Subcutaneous abdominal adipose tissue (tissue), 5 donors: ENCODE measurements around the gene SPRED2.

Source experiments
- H3K27ac ChIP-seq: one replicate; pipeline ENCODE4 v1.7.0; 2013; ENCODE audit warnings: low read depth, mild to moderate bottlenecking, inconsistent platforms, low read length, moderate library complexity
- H3K27me3 ChIP-seq, 5 donors: one replicate each; pipeline ENCODE4 v1.7.0; 2013; ENCODE audit warnings: low read length in 5 of 5, inconsistent platforms in 1 of 5; ENCODE audit not compliant: control insufficient read depth in 5 of 5, insufficient read depth in 4 of 5
- H3K36me3 ChIP-seq, 5 donors: one replicate each; pipeline ENCODE4 v1.7.0; 2013; ENCODE audit warnings: low read length in 5 of 5; ENCODE audit not compliant: control insufficient read depth in 5 of 5, insufficient read depth in 5 of 5
- H3K4me1 ChIP-seq, 5 donors: one replicate each; pipeline ENCODE4 v1.7.0; 2013; ENCODE audit warnings: low read length in 5 of 5, mild to moderate bottlenecking in 3 of 5, moderate library complexity in 1 of 5; ENCODE audit not compliant: control insufficient read depth in 5 of 5, insufficient read depth in 5 of 5
- H3K4me3 ChIP-seq, 5 donors: one replicate each; pipeline ENCODE4 v1.7.0; 2013; ENCODE audit warnings: low read length in 5 of 5, low read depth in 1 of 5
- H3K9ac ChIP-seq, 5 donors: one replicate each; pipeline ENCODE4 v1.7.0; 2013; ENCODE audit warnings: low read length in 5 of 5, mild to moderate bottlenecking in 4 of 5, moderate library complexity in 3 of 5
- H3K9me3 ChIP-seq, 5 donors: one replicate each; pipeline ENCODE4 v1.7.0; 2013; ENCODE audit warnings: low read length in 5 of 5; ENCODE audit not compliant: control insufficient read depth in 5 of 5
- donor health status: healthy.
- donor health status: healthy.
- donor health status: healthy.
- donor health status: healthy.
- donor health status: healthy.

Gene SPRED2

GRCh38 chr2:65432227-65433190 is at the start of gene SPRED2:
Gene SPRED2, minus strand, starts transcription at chr2:65432599. Its CDS starts 612 bp downstream, at chr2:65431987.
- H3K9ac ChIP-seq = peak within 1 kb of the TSS in 4 of 5 donors; percentile 72 to 85 (median 75)
- H3K4me3 ChIP-seq = peak within 1 kb of the TSS; percentile 76 to 94 (median 77)
- no peaks in the 10 kb centered on the region for H3K9me3 ChIP-seq
- no peaks in the 10 kb centered on the region for H3K27me3 ChIP-seq
- H3K36me3 ChIP-seq = no peaks in the 10 kb centered on the region
- peak within 1 kb of the TSS; percentile 90 for H3K27ac ChIP-seq
- H3K4me1 ChIP-seq = peaks cover 0 to 49% (median 35%) of the 10 kb centered on the region in 5 donors

- no peaks in the 10 kb centered on the region for H3K9me3 ChIP-seq
- H3K4me3 ChIP-seq = no peak overlapping the region
- peaks cover 0 to 11% (median 0%) of the 10 kb centered on the region in 5 donors for H3K4me1 ChIP-seq
- H3K27me3 ChIP-seq = no peaks in the 10 kb centered on the region
- no peak overlapping the region for H3K27ac ChIP-seq
- no peak overlapping the region for H3K9ac ChIP-seq
- no peaks in the 10 kb centered on the region for H3K36me3 ChIP-seq
These were observed 49.6 kb upstream of the SPRED2 start for GRCh38 chr2:65481961-65482360.

- peaks cover 0 to 11% (median 0%) of the 10 kb centered on the region in 5 donors for H3K4me1 ChIP-seq
- H3K27ac ChIP-seq = no peak overlapping the region
- no peaks in the 10 kb centered on the region for H3K36me3 ChIP-seq
- H3K27me3 ChIP-seq = no peaks in the 10 kb centered on the region
- H3K4me3 ChIP-seq = no peak overlapping the region
- H3K9me3 ChIP-seq = peaks cover 0 to 6% (median 5%) of the 10 kb centered on the region in 5 donors
- no peak overlapping the region for H3K9ac ChIP-seq
These were observed 47.1 kb upstream of the SPRED2 start for GRCh38 chr2:65479524-65479923.

GRCh38 chr2:65478498-65479135 is 46.2 kb upstream of the SPRED2 start:
- Histone ChIP-seq H3K36me3 (no peaks in the 10 kb centered on the region), H3K9me3 (peaks cover 0 to 6% (median 5%) of the 10 kb centered on the region in 5 donors), H3K4me3 (no peak overlapping the region), H3K9ac (no peak overlapping the region), H3K27me3 (no peaks in the 10 kb centered on the region), H3K27ac (no peak overlapping the region), H3K4me1 (peaks cover 0 to 11% (median 2%) of the 10 kb centered on the region in 5 donors)

GRCh38 chr2:65477590-65477989 is 45.2 kb upstream of the SPRED2 start:
- no peaks in the 10 kb centered on the region for H3K27me3 ChIP-seq
- no peaks in the 10 kb centered on the region for H3K36me3 ChIP-seq
- H3K4me1 ChIP-seq = peaks cover 0 to 11% (median 2%) of the 10 kb centered on the region in 5 donors
- no peak overlapping the region for H3K27ac ChIP-seq
- no peak overlapping the region for H3K4me3 ChIP-seq
- H3K9ac ChIP-seq = no peak overlapping the region
- peaks cover 0 to 6% (median 5%) of the 10 kb centered on the region in 5 donors for H3K9me3 ChIP-seq

- Histone ChIP-seq H3K36me3 (no peaks in the 10 kb centered on the region), H3K4me3 (no peak overlapping the region), H3K27me3 (no peaks in the 10 kb centered on the region), H3K4me1 (peaks cover 0 to 11% (median 2%) of the 10 kb centered on the region in 5 donors), H3K9me3 (peaks cover 0 to 6% (median 5%) of the 10 kb centered on the region in 5 donors), H3K27ac (no peak overlapping the region), H3K9ac (no peak overlapping the region)
These were observed 44.4 kb upstream of the SPRED2 start for GRCh38 chr2:65476778-65477177.

- Histone ChIP-seq H3K9ac (no peak overlapping the region), H3K36me3 (no peaks in the 10 kb centered on the region), H3K27me3 (no peaks in the 10 kb centered on the region), H3K27ac (no peak overlapping the region), H3K9me3 (peaks cover 0 to 6% (median 5%) of the 10 kb centered on the region in 5 donors), H3K4me3 (no peak overlapping the region), H3K4me1 (peaks cover 0 to 11% (median 2%) of the 10 kb centered on the region in 5 donors)
These were observed 42.6 kb upstream of the SPRED2 start for GRCh38 chr2:65475000-65475399.

- no peaks in the 10 kb centered on the region for H3K36me3 ChIP-seq
- no peak overlapping the region for H3K4me3 ChIP-seq
- H3K9me3 ChIP-seq = peaks cover 0 to 6% (median 5%) of the 10 kb centered on the region in 5 donors
- H3K4me1 ChIP-seq = peaks cover 0 to 2% (median 0%) of the 10 kb centered on the region in 5 donors
- no peak overlapping the region for H3K27ac ChIP-seq
- H3K27me3 ChIP-seq = no peaks in the 10 kb centered on the region
- H3K9ac ChIP-seq = no peak overlapping the region
These were observed 40.6 kb upstream of the SPRED2 start for GRCh38 chr2:65473045-65473444.

- Histone ChIP-seq H3K9me3 (peaks cover 0 to 6% (median 5%) of the 10 kb centered on the region in 5 donors), H3K4me1 (peaks cover 0 to 2% (median 0%) of the 10 kb centered on the region in 5 donors), H3K36me3 (no peaks in the 10 kb centered on the region), H3K27me3 (no peaks in the 10 kb centered on the region), H3K9ac (no peak overlapping the region), H3K27ac (no peak overlapping the region), H3K4me3 (no peak overlapping the region)
These were observed 39.0 kb upstream of the SPRED2 start for GRCh38 chr2:65471409-65471808.

- no peak overlapping the region for H3K4me3 ChIP-seq
- no peak overlapping the region for H3K9ac ChIP-seq
- peaks cover 0 to 14% (median 5%) of the 10 kb centered on the region in 5 donors for H3K4me1 ChIP-seq
- no peak overlapping the region for H3K27ac ChIP-seq
- H3K9me3 ChIP-seq = no peaks in the 10 kb centered on the region
- no peaks in the 10 kb centered on the region for H3K36me3 ChIP-seq
- no peaks in the 10 kb centered on the region for H3K27me3 ChIP-seq
These were observed 34.2 kb upstream of the SPRED2 start for GRCh38 chr2:65466551-65466950.
